Measurements from ENCODE around the gene CYB561D1.

DNA sequence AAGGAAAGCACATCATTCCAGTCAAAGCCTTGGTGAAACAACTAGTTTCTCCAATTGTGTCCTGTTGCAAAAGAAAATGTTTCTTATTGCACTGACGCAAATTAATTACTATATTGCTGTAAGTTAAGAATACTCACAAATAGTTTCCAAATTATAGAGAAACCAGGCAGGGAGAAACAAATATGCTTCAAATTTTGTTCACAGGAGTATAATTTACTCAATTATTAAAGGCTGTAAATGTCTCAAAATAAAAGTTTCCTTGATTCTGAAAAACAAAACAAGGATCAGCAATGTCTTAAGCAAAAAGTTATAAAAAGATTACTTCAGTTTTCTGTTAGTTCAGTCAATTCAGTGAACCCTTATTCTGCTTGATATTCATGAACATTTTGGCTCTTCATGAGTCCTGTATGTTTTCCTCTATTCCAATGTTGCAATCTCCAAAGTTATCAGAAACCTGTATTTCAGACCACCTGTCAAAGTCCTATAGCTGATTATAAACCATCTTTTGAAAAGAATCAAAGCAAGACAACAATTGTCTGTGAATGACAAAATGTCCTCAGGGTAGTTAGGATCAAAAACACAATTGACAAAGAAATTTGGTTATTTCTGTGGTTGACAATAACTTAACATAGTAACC is 39.3 kb upstream of the CYB561D1 start:
- no peak for TF ChIP-seq ZNF70 (CRISPR knock-in tag; IDR thresholded peaks at IDR 0.05)
- TF ChIP-seq RARB (CRISPR knock-in tag; IDR thresholded peaks at IDR 0.05): no peak
- TF ChIP-seq ZC3H10 (CRISPR knock-in tag; IDR thresholded peaks at IDR 0.05): no peak
- TF ChIP-seq, protein P1, sequence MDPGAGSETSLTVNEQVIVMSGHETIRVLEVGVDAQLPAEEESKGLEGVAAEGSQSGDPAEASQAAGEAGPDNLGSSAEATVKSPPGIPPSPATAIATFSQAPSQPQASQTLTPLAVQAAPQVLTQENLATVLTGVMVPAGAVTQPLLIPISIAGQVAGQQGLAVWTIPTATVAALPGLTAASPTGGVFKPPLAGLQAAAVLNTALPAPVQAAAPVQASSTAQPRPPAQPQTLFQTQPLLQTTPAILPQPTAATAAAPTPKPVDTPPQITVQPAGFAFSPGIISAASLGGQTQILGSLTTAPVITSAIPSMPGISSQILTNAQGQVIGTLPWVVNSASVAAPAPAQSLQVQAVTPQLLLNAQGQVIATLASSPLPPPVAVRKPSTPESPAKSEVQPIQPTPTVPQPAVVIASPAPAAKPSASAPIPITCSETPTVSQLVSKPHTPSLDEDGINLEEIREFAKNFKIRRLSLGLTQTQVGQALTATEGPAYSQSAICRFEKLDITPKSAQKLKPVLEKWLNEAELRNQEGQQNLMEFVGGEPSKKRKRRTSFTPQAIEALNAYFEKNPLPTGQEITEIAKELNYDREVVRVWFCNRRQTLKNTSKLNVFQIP (CRISPR knock-in tag; IDR thresholded peaks at IDR 0.05; ENCODE audit: borderline replicate concordance, low read depth): no peak
- TF ChIP-seq, protein P2, sequence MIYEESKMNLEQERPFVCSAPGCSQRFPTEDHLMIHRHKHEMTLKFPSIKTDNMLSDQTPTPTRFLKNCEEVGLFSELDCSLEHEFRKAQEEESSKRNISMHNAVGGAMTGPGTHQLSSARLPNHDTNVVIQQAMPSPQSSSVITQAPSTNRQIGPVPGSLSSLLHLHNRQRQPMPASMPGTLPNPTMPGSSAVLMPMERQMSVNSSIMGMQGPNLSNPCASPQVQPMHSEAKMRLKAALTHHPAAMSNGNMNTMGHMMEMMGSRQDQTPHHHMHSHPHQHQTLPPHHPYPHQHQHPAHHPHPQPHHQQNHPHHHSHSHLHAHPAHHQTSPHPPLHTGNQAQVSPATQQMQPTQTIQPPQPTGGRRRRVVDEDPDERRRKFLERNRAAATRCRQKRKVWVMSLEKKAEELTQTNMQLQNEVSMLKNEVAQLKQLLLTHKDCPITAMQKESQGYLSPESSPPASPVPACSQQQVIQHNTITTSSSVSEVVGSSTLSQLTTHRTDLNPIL (CRISPR knock-in tag; IDR thresholded peaks at IDR 0.05; ENCODE audit: low read depth): no peak
- no peak for TF ChIP-seq TCF4 (CRISPR knock-in tag; IDR thresholded peaks at IDR 0.05; ENCODE audit: borderline replicate concordance)
- TF ChIP-seq, protein P3, sequence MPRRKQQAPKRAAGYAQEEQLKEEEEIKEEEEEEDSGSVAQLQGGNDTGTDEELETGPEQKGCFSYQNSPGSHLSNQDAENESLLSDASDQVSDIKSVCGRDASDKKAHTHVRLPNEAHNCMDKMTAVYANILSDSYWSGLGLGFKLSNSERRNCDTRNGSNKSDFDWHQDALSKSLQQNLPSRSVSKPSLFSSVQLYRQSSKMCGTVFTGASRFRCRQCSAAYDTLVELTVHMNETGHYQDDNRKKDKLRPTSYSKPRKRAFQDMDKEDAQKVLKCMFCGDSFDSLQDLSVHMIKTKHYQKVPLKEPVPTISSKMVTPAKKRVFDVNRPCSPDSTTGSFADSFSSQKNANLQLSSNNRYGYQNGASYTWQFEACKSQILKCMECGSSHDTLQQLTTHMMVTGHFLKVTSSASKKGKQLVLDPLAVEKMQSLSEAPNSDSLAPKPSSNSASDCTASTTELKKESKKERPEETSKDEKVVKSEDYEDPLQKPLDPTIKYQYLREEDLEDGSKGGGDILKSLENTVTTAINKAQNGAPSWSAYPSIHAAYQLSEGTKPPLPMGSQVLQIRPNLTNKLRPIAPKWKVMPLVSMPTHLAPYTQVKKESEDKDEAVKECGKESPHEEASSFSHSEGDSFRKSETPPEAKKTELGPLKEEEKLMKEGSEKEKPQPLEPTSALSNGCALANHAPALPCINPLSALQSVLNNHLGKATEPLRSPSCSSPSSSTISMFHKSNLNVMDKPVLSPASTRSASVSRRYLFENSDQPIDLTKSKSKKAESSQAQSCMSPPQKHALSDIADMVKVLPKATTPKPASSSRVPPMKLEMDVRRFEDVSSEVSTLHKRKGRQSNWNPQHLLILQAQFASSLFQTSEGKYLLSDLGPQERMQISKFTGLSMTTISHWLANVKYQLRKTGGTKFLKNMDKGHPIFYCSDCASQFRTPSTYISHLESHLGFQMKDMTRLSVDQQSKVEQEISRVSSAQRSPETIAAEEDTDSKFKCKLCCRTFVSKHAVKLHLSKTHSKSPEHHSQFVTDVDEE (CRISPR knock-in tag; IDR thresholded peaks at IDR 0.05): no peak
- TF ChIP-seq TOX (CRISPR knock-in tag; IDR thresholded peaks at IDR 0.05; ENCODE audit: borderline replicate concordance): no peak
- no peak for TF ChIP-seq CSDC2 (CRISPR knock-in tag; IDR thresholded peaks at IDR 0.05)
- TF ChIP-seq ISL1 (CRISPR knock-in tag; IDR thresholded peaks at IDR 0.05): no peak
- no peak for TF ChIP-seq SNAI2 (CRISPR knock-in tag; IDR thresholded peaks at IDR 0.05)

All from SK-N-SH treated with all-trans-retinoic acid at 6 μM for 48 hours (cell line).